ENCODE measurements around the gene NEDD4.

DNA sequence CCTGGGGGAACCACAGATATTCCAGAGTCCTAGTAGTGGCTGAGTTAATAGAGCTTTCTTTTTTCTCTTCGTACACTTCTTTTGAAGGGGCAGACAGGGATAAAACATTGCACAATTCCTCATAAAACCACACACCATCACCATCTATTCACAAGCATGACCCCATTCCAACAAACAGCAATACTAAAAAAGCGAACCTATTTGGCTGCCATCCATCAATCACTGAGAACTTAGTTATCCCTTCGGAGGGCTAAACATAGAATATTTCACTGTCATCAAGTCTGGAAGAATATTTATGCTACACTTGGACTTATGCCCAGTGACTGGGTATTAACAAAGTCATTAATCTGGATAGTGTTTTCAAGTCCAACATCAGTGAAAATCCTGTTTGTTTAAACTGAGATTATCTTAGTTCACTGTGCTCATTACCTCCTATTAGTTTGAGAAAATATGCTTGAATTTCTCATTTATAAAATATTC is 170.2 kb downstream of the NEDD4 start:
- TF ChIP-seq, protein P1, sequence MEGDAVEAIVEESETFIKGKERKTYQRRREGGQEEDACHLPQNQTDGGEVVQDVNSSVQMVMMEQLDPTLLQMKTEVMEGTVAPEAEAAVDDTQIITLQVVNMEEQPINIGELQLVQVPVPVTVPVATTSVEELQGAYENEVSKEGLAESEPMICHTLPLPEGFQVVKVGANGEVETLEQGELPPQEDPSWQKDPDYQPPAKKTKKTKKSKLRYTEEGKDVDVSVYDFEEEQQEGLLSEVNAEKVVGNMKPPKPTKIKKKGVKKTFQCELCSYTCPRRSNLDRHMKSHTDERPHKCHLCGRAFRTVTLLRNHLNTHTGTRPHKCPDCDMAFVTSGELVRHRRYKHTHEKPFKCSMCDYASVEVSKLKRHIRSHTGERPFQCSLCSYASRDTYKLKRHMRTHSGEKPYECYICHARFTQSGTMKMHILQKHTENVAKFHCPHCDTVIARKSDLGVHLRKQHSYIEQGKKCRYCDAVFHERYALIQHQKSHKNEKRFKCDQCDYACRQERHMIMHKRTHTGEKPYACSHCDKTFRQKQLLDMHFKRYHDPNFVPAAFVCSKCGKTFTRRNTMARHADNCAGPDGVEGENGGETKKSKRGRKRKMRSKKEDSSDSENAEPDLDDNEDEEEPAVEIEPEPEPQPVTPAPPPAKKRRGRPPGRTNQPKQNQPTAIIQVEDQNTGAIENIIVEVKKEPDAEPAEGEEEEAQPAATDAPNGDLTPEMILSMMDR (IDR thresholded peaks at IDR 0.05) = no peak
- no peak for TF ChIP-seq POLR2A (IDR thresholded peaks at IDR 0.05)
